Cardiac fibroblast (primary cell): Measurements from ENCODE around the gene RNF141.

Experiments
- DNase-seq, 2 donors: peaks; one replicate each; pipeline versions ENCODE4 v3.0.0 to v3.0.0-alpha.2; 2010; ENCODE audit warnings: low read depth in 2 of 2
- H3K4me3 ChIP-seq, 2 donors: replicated peaks in 1 of 2; 1 replicate in 1 of 2; 2 replicates in 1 of 2; pipeline ENCODE4 v1.5.1; 2011; ENCODE audit warnings: low read depth in 2 of 2, low read length in 2 of 2, mild to moderate bottlenecking in 2 of 2, moderate library complexity in 1 of 2
- TF ChIP-seq, protein P1 (sequence below): IDR thresholded peaks from one replicate; pipeline ENCODE4 v1.5.1; 2011; ENCODE audit warnings: low read depth, mild to moderate bottlenecking, low read length, inconsistent platforms

The RNF141 gene

DNA sequence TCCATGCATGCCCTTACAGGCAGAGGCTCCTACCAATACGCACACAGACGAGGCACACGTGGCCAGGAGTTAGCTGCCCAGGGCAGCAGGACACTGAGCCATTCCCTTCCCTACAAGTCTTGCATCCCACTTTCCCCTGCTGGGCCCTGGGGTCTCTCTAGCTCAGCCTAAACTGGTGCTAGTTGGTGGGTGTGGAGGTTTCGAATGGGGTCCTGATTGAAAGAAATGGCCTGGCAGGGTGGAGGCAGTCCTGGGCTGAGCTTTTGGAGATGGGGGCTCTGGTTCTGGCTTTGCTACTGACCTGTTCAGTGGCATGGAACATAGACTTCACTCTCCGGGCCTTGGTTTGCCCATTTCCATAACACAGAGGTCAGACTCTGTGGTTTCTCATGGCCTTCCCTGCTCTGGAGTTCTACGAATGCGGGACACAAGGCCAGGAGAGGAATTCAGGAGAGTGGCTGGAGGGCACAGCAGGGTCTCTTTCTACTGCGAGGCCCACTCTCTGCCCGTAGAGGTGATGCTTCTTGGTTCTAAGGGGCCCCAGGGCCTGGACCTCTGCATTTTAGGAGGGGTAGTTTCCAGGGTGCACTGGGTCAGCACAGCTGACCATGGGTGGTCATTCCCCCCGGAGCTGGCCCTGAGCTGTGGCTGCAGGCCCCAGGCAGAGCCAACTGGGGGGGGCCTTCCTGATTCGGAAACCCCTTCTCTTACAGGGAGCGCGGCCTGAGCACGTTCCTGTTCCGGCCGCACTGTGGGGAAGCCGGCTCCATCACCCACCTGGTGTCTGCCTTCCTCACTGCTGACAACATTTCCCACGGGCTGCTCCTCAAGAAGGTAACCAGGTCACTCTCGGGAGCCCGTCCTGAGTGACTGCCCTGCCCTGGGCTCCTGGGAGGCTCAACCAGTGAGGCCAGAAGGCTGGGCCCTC lies 40.0 kb downstream of the RNF141 start:
- H3K4me3 ChIP-seq: no peak overlapping the region
- TF ChIP-seq, protein P1, sequence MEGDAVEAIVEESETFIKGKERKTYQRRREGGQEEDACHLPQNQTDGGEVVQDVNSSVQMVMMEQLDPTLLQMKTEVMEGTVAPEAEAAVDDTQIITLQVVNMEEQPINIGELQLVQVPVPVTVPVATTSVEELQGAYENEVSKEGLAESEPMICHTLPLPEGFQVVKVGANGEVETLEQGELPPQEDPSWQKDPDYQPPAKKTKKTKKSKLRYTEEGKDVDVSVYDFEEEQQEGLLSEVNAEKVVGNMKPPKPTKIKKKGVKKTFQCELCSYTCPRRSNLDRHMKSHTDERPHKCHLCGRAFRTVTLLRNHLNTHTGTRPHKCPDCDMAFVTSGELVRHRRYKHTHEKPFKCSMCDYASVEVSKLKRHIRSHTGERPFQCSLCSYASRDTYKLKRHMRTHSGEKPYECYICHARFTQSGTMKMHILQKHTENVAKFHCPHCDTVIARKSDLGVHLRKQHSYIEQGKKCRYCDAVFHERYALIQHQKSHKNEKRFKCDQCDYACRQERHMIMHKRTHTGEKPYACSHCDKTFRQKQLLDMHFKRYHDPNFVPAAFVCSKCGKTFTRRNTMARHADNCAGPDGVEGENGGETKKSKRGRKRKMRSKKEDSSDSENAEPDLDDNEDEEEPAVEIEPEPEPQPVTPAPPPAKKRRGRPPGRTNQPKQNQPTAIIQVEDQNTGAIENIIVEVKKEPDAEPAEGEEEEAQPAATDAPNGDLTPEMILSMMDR: no peak
- DNase-seq: no peak

DNA sequence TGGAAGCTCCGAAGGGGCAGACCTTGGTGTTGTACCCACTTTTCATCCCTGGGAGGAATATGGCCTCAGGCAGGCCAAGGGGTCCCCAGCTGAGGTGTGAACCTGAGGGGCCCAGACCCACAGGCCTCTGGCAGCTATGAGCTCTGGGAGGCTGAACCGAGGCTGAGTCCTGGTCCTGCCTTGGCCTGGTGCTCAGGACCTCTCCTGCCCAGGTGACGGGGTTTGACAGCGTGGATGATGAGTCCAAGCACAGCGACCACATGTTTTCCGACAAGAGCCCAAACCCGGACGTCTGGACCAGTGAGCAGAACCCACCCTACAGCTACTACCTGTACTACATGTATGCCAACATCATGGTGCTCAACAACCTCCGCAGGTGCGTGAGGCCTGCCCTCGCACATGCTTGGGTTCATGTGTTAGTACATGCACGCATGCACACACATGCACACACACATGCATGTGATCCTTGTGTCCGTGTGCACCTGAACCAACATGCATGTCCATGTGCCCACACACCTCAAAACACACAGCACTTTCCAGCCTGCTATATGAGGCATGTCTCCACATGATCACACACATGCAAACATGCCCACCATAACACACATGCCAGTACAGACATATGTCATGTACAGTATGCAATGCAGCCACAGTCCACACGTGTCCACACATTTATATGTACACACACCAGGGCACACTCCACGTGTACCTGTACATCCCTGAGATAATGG lies 40.9 kb downstream of the RNF141 start:
- H3K4me3 ChIP-seq: no peak overlapping the region
- TF ChIP-seq, protein P1: no peak

DNA sequence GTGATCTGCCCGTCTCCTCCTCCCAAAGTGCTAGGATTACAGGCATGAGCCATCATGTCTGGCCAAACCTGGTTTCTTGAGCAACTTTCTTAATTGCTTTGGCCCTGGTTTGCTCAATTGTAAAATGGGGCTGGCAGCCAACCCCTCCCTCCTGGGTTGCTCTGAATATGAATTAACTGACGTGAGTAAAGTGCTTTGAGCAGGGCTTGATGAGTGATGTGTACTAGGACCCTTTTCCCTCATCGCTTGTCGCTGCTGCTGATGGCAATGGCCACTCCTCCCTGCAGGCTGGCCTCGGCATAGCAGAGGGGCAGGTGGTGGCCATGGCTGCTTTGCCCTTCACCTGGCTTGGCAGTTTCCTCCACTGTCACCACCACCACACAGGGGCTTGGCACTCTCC lies 41.5 kb downstream of the RNF141 start:
- DNase-seq: no peak
- H3K4me3 ChIP-seq: no peak overlapping the region
- TF ChIP-seq, protein P1: no peak

More for the DNA sequence above, 40.9 kb downstream of the RNF141 start:
- no peak for DNase-seq

DNA sequence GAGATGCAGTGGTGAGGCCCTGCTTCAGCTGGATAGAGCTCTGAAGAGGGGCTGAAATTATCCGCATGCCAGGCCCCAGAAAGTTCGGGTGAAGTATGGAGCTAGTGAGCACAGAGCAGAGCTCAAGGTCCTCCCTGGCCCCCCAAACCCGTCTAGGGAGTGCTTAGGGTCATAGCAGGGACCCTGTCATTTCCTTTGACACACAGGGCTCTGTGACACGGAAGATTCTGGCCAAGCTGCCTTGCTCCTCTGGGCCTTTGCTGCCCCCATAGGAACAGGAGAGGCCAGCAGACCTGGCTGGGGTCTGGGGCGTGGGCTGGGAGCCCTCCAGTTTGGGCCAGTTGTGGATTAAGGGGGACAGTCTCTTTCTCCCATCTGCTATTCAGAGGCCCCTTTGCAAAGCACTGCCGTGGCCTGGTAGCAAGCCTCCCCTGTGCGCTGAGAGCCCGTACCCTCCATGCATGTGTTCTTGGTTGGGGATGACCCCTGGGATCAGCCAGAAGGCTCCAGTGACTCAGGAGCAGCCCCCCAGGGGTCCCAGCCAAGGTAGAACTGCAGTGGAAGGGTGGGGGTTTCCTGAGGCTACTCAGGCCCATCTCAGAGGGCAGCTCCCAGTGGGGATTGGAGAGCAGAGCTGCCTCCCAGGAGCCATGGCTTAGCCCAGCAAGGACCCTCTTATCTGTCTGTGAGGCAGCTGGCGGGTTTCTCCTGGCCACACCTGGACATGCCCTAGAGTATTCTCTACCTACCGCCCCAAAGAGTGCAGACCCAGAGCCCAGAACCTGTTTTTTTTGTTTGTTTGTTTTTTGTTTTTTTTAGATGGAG lies 42.3 kb downstream of the RNF141 start:
- no peak overlapping the region for H3K4me3 ChIP-seq
- TF ChIP-seq, protein P1: no peak
- DNase-seq: no peak

DNA sequence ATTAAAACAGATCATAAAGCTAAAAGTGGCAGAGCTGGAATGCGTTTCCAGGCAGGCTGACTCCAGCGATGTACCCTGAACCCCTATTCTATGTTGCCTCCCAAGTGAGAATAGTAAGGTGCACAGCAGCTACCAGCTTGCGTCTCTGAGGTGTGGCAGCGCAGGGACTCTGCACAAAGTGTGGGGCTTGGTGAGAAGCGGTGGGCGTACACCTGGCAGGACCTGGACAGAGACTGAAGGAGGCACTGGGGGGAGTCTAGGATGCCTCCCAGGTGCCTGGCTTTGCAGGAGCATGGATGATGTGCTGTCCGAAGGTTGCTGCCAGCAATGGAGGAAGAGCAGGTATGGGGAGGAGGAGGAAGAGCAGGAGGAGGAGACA lies 43.0 kb downstream of the RNF141 start:
- TF ChIP-seq, protein P1: no peak

DNA sequence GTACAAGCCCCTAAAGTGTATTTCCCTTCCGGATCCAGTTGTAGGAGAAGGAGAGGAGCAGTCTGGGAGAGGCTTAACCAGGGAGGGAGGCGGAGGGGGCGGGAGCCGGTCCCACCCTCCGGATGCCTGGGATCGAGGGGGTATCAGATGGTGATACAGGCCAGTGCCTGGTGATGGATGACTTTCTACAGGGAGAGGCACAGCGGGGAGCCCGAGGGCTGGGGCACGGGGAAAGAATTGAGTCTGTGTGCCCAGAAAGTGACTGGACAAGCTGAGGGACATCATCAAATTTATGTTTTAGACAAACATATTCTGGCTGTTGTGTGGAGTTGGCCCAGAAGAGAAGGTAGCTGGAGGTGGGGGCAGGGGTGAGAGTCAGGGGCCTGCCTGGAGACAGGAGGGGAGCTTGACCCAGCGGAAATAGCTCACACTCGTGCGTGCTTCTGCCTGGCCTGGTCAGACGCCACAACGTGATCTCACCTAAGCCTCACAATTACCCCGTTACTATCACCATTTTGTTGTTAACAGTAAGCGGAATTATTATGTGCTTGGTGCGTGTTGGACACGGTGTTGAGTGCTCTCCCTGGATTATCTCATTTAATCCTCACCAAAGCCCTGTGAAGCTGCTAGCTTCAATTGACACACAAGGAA lies 43.5 kb downstream of the RNF141 start:
- H3K4me3 ChIP-seq: no peak overlapping the region
- DNase-seq: no peak
- TF ChIP-seq, protein P1: no peak

More for the DNA sequence above, 43.0 kb downstream of the RNF141 start:
- no peak overlapping the region for H3K4me3 ChIP-seq
- no peak for DNase-seq
